H1 (cell line): ENCODE measurements around the gene ELOVL1. TPM values are rescaled to one million over a fixed set of nuclear protein-coding genes. Genes with fewer than 3 reads are reported as not detected.

Experiments
- ATF3 ChIP-seq: IDR thresholded peaks from 2 replicates; pipeline ENCODE4 v1.6.1; 2011; ENCODE audit warnings: low read depth, mild to moderate bottlenecking, low read length; ENCODE audit not compliant: insufficient read depth
- CHD7 ChIP-seq: fragments of 300-600 bp; sonication (generic); IDR thresholded peaks from 2 replicates; pipeline ENCODE4 v1.7.1; 2012; ENCODE audit warnings: low read length, moderate library complexity, mild to moderate bottlenecking, inconsistent platforms; ENCODE audit not compliant: insufficient replicate concordance
- CTCF ChIP-seq, 3 experiments: IDR thresholded peaks; 1 replicate in 2 of 3; 2 replicates in 1 of 3; pipeline versions ENCODE4 v1.5.1 to v1.6.1; 2011; ENCODE audit warnings: low read length in 3 of 3, mild to moderate bottlenecking in 3 of 3, inconsistent platforms in 2 of 3, low read depth in 1 of 3, moderate library complexity in 1 of 3; ENCODE audit not compliant: insufficient read depth in 1 of 3; ENCODE audit errors: control extremely low read depth in 1 of 3
- SRF ChIP-seq: IDR thresholded peaks from 2 replicates; pipeline ENCODE4 v1.6.1; 2011; ENCODE audit warnings: mild to moderate bottlenecking, low read depth, low read length, moderate library complexity
- TAF1 ChIP-seq: IDR thresholded peaks from 2 replicates; pipeline ENCODE4 v1.6.1; 2011; ENCODE audit warnings: mild to moderate bottlenecking, low read depth, low read length
- polyA plus RNA-seq, 7 experiments: library from polyadenylated mRNA; depleted of rRNA in 3 of 7; stranded (reverse) in 5 of 7; unstranded in 2 of 7; fragments of >200 nt in 5 of 7; fragments of 200-250 nt in 2 of 7; gene quantifications; 1 replicate in 5 of 7; 2 replicates in 1 of 7; 4 replicates in 1 of 7; pipeline versions ENCODE4 v1.2.1 to v1.2.3, GENCODE V29; 2011 to 2013; ENCODE audit warnings: missing spikeins in 2 of 7, mixed read lengths in 2 of 7
- total RNA-seq: library from RNA; stranded (reverse); fragmentation: NEBNext Ultra II Directional; extraction: Animal tissue kit (Norgen Biotek cat#: 25700); gene quantifications from 2 replicates; pipeline ENCODE4 v1.2.1, GENCODE V29; 2021

ELOVL1 gene
- total and polyA plus RNA-seq, 2 of the 8 experiments (the other 6 are each of a cell fraction or from before 2014, with no cell fraction given), result 28.5 to 68.1 TPM

- TF ChIP-seq CHD7 (no peak), TAF1 (no peak; the same call in 1 of the 2 replicates), ATF3 (no peak), SRF (no peak), CTCF (IDR thresholded peaks at IDR 0.05; ENCODE audit: control extremely low read depth in 1 of 3, insufficient read depth in 1 of 3, low read depth in 1 of 3, low read length in 3 of 3) (no peak)
These were observed 21.8 kb upstream of the ELOVL1 start, which contains the start of the genes MED8 and SZT2 (continued) for GRCh38 chr1:43389326-43390313.
